RWPE2 (cell line): ENCODE data around the gene LECT2.
A peak's percentile ranks its signal among the peaks of the same experiment; 100 is the strongest.

Experiments
- ATAC-seq: fragments of 200-7000 bp; cut with Tn5 transposase; 3 replicates; pipeline ENCODE4 v1.9.1; 2021; ENCODE audit warnings: low read depth
- DNase-seq: peaks from one replicate; pipeline ENCODE4 v3.0.0-alpha.2; 2020; ENCODE audit warnings: low spot score
- H3K27ac ChIP-seq: fragments of 450-650 bp; 2 replicates; pipeline ENCODE4 v1.5.1; 2017; ENCODE audit warnings: mild to moderate bottlenecking; ENCODE audit not compliant: poor library complexity, severe bottlenecking
- H3K27me3 ChIP-seq: fragments of 250-450 bp; sonication (Bioruptor Pico); 2 replicates; pipeline ENCODE4 v1.5.1; 2021; ENCODE audit warnings: mild to moderate bottlenecking, moderate library complexity; ENCODE audit not compliant: insufficient read depth, poor library complexity, severe bottlenecking
- H3K36me3 ChIP-seq: fragments of 250-450 bp; sonication (Bioruptor Pico); 2 replicates; pipeline ENCODE4 v1.5.1; 2020; ENCODE audit warnings: low read depth, mild to moderate bottlenecking, moderate library complexity
- H3K4me1 ChIP-seq: fragments of 250-450 bp; sonication (Bioruptor Pico); 2 replicates; pipeline ENCODE4 v1.5.1; 2021; ENCODE audit warnings: mild to moderate bottlenecking, moderate library complexity; ENCODE audit not compliant: insufficient read depth, poor library complexity, severe bottlenecking
- H3K4me3 ChIP-seq: fragments of 250-450 bp; sonication (Bioruptor Pico); 2 replicates; pipeline ENCODE4 v1.5.1; 2021; ENCODE audit warnings: mild to moderate bottlenecking, moderate library complexity; ENCODE audit not compliant: severe bottlenecking
- H3K9me3 ChIP-seq: fragments of 250-450 bp; sonication (Bioruptor Pico); 2 replicates; pipeline ENCODE4 v1.5.1; 2021; ENCODE audit warnings: mild to moderate bottlenecking, moderate library complexity; ENCODE audit not compliant: severe bottlenecking
- TF ChIP-seq, protein P1 (sequence below): fragments of 450-650 bp; IDR thresholded peaks from one replicate; pipeline ENCODE4 v1.5.1; 2017; ENCODE audit warnings: mild to moderate bottlenecking, moderate library complexity; ENCODE audit not compliant: poor library complexity, severe bottlenecking

The LECT2 gene

DNA sequence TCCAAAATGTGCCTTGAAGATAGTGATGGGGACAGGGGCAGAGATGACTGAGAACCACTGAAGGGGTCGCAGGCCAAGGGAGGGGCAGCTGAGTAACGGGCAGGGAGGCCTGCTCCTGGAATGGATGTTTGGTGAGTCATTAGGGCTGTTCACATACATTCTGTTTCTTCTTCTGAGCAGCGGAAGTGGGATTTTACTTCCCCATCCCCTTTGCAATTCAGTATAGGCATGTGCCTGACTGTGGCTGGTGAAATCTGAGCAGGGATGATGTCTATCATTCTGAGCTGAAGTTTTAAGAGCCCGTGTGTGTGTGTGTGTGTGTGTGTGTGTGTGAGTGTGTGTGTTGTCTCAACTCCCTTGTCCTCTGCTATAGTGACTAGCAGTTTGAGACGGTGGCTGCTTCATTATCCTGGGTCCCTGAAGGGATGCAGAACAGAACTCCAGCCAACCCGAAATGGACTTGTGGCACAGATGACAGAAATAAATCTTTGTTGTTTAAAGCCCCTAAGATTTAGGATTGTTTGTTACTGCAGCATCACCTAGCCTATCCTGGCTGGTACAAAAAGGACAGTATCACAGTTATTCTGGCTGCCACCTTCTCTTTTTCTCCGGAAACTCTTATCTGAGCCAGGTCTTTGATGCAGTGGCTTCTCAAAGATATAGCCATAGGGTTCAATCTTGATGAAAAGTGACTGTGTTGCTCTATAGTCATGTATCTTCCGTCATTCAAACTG is 44.8 kb upstream of the LECT2 start:
- H3K9me3 ChIP-seq = no peaks in the 10 kb centered on the region
- peaks cover 30% of the 10 kb centered on the region for H3K4me1 ChIP-seq
- no peaks in the 10 kb centered on the region for H3K36me3 ChIP-seq
- H3K4me3 ChIP-seq = no peak overlapping the region
- TF ChIP-seq, protein P1, sequence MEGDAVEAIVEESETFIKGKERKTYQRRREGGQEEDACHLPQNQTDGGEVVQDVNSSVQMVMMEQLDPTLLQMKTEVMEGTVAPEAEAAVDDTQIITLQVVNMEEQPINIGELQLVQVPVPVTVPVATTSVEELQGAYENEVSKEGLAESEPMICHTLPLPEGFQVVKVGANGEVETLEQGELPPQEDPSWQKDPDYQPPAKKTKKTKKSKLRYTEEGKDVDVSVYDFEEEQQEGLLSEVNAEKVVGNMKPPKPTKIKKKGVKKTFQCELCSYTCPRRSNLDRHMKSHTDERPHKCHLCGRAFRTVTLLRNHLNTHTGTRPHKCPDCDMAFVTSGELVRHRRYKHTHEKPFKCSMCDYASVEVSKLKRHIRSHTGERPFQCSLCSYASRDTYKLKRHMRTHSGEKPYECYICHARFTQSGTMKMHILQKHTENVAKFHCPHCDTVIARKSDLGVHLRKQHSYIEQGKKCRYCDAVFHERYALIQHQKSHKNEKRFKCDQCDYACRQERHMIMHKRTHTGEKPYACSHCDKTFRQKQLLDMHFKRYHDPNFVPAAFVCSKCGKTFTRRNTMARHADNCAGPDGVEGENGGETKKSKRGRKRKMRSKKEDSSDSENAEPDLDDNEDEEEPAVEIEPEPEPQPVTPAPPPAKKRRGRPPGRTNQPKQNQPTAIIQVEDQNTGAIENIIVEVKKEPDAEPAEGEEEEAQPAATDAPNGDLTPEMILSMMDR = no peak
- H3K27ac ChIP-seq = peak overlapping the region; percentile 93
- no peak for DNase-seq
- peak; percentile 82 for ATAC-seq
- H3K27me3 ChIP-seq = no peaks in the 10 kb centered on the region

DNA sequence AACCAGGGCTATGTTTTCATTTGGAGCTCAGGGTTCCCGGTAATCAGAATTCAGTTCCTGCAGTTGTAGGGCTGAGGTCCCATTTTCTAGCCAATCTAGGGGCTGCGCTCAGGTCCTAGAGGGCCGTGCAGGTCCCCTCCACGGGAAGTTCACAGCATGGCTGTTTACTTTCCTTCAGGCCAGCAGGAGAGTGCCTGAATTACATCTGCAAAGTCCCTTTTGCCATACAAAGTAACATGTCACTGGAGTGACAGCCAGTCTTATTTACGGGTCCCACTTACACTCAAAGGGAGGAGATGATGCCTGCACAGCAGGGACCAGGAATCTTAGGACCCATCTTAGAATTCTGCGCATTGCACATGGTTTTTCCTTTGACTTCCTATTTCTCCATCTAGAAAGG is 44.1 kb upstream of the LECT2 start:
- TF ChIP-seq, protein P1 = no peak
- peaks cover 32% of the 10 kb centered on the region for H3K4me1 ChIP-seq
- no peaks in the 10 kb centered on the region for H3K36me3 ChIP-seq
- no peak for DNase-seq
- no peak overlapping the region for H3K4me3 ChIP-seq
- no peaks in the 10 kb centered on the region for H3K27me3 ChIP-seq
- peak overlapping the region; percentile 93 for H3K27ac ChIP-seq
- H3K9me3 ChIP-seq = no peaks in the 10 kb centered on the region
- ATAC-seq = no peak

DNA sequence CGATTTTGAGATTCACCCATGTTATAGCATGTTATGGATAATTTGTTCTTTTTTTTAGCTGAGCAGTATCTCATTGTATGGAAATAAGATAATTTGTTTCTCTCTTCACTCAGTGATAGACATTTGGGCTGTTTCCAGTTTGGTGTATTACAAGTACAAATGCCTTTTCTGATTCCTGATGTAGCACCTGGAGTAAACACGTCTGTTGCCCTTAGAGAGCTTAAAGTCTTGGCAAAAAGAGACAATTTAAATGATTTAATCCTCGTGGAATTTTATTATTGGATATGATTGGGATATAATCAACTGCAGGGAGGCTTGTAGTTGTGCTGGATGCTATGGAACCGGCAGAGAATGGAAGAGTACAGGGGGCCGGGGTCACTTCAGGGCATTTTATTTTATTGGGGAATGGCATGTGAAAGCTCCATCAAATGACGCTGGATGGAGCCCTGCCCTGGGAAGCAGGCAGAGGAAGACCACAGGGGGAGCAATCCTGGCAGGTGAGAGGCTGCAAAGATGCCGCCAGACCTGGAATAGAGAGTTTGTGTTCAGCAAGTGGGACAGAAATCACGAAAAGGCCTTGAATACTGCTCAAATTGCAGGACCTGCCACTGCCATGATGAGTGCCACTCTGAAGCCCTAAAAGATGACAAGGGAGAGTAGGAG is 43.0 kb upstream of the LECT2 start:
- Histone ChIP-seq H3K27me3 (no peaks in the 10 kb centered on the region), H3K9me3 (no peaks in the 10 kb centered on the region), H3K4me3 (no peak overlapping the region), H3K4me1 (peaks cover 40% of the 10 kb centered on the region), H3K27ac (peak overlapping the region; percentile 93), H3K36me3 (no peaks in the 10 kb centered on the region)
- DNase-seq (no peak), ATAC-seq (no peak)
- TF ChIP-seq, protein P1 = no peak

DNA sequence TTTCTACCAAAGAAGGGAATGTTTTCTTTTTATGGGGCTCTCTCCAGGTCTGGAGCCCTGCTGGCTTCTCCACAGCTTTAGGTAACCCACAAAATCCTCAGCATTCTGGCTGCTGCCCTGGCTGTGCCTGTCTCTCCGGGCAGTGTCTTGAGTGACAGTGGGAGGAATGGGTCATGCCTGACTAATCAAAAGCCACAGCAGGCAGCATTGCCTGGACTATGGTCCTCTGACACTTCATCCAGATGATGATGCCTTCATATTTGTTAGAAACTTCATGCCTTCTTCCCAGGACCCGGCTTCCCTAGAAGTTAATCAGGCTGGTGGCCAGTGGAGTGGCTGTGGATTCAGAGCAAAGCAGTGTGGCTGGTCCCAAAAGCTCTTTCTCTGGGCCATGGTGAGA is 41.8 kb upstream of the LECT2 start:
- TF ChIP-seq, protein P1 = no peak
- ATAC-seq (no peak), DNase-seq (no peak)
- H3K27ac ChIP-seq = peak overlapping the region; percentile 93
- no peaks in the 10 kb centered on the region for H3K36me3 ChIP-seq
- H3K4me3 ChIP-seq = no peak overlapping the region
- H3K9me3 ChIP-seq = no peaks in the 10 kb centered on the region
- no peaks in the 10 kb centered on the region for H3K27me3 ChIP-seq
- H3K4me1 ChIP-seq = peaks cover 40% of the 10 kb centered on the region

DNA sequence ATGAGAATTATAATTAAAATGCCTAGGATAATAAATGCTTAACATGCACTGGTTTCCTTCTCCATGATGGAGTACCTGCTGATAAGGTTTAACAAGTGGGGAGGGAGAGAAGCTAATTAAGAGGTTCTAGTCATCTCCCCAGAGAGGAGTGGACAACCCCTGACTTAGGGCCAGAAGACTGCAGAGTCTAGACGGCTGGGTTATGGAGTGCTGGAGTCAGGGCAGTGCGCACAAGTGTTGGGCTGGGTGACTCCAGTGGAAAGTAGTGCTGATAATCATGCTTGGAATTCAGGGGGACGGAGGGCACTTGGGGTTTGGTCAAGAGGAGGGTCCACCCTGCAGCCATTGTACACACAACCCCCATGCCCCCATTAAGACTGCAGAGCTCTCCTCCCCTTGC is 41.2 kb upstream of the LECT2 start:
- Histone ChIP-seq H3K9me3 (no peaks in the 10 kb centered on the region), H3K4me1 (peaks cover 40% of the 10 kb centered on the region), H3K27me3 (no peaks in the 10 kb centered on the region), H3K27ac (peak overlapping the region; percentile 93), H3K4me3 (no peak overlapping the region), H3K36me3 (no peaks in the 10 kb centered on the region)
- ATAC-seq (no peak), DNase-seq (no peak)
- TF ChIP-seq, protein P1 = no peak
